Adipose tissue (tissue), 3 donors: Measurements from ENCODE around the gene RASA3. TPM values are rescaled to one million over a fixed set of nuclear protein-coding genes. Genes with fewer than 3 reads are reported as not detected.

ENCODE experiments used
- H3K27ac ChIP-seq: one replicate; pipeline ENCODE4 v1.5.1; 2013; ENCODE audit warnings: low read depth, low read length
- WGBS, 3 donors: extraction: QIAGEN DNeasy Blood & Tissue Kit; methylation state at CpG; one replicate each; pipeline ENCODE4 v1.1.7; 2013; 5-methylcytosine and 5-hydroxymethylcytosine counted together
- polyA plus RNA-seq, 3 donors: library from polyadenylated mRNA; stranded (reverse); fragments of 200-250 nt; gene quantifications; one replicate each; pipeline ENCODE4 v1.2.3, GENCODE V29; 2013
- donor health status: healthy with polysubstance abuse.
- donor health status: Bipolar disorder and iron deficiency.
- donor health status: healthy.

Gene RASA3
- polyA plus RNA-seq, 3 donors = 14.8 to 62.0 (median 20.9) TPM

DNA sequence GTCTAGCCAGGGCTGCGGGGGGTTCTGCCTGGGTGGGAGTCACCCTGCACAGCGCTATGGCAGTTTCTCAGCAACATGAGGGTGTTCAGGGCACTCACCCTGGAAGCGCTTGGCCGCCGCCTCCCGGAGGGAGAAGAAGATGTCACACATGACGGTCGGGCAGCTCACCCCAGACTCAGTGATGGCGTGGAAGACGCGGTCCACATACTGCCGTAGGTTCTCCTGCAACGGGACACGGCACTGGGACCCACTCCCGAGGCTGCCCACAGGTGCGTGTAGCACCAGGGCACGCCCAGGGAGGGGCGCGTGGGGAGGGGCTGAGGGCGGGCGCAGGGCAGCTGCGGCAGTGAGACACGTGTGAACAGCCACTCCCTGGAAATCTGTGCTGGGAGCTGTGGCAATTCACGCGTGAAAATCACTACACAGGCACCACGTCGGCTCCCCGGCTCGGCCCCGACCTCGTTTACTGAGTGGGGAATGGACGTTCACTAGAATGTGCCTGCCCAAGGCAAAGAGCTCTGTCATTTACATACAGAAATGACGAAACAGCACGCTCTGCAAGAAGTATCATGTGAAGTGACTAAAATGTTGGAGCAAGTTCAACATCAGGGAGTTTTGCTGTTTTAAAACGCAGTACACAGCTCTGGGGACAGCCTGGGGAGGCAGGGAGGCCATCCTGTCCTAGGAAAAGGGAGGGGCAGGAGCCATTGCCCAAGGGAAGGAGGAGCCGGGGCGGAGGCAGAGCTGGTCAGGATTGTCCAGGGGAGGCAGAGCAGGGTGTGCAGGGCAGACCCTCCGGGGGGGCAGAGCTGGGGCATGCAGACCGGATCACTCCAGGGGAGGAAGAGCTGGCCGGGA is 117.1 kb downstream of the RASA3 start:
- WGBS, 3 donors = 62 to 86% (median 85%) methylated on average over 38 to 40 of the region's 40 CpGs
- no peak overlapping the region for H3K27ac ChIP-seq

- 90 to 97% (median 90%) methylated on average over 19 to 22 of the region's 22 CpGs for WGBS, 3 donors
- H3K27ac ChIP-seq = no peak overlapping the region
Measured at GRCh38 chr13:114013952-114014629, 118.3 kb downstream of the RASA3 start.

DNA sequence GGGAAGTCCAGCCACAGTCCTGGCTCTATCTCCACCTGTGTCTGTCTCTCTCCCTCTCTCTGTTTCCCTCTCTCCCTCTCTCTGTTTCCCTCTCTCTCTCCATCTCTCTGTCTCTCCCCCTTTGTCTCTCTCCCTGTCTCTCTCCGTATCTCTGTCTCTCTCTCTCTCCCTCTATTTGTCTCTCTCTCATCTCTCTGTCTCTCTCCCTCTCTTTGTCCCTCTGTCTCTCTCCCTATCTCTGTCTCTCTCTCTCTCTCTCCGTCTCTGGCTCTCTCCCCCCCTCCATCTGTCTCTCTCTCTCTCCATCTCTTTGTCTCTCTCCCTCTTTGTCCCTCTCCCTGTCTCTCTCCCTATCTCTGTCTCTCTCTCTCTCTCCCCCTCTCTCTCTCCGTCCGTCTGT is 119.1 kb downstream of the RASA3 start:
- no peak overlapping the region for H3K27ac ChIP-seq
- WGBS, 3 donors = 64 to 81% (median 72%) methylated on average over 4 of the region's 4 CpGs

DNA sequence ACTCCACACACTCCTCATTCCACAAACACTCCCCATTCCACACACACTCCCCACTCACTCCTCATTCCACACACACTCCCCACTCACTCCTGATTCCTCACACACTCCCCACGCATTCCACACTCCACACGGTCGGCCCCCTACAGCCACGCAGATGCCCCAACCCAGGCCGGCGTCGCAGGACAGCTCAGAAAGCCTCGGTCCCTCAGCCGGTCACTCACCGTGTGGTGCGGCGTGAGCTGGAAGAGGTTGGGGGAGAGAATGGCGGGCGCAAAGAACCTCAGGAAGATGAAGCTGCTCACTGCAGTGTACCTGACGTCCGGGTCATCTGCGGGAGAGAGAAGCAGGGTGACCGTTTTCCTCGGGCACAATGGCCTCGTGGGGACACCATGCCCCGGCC is 119.5 kb downstream of the RASA3 start:
- no peak overlapping the region for H3K27ac ChIP-seq
- 92 to 95% (median 95%) methylated on average over 21 of the region's 21 CpGs for WGBS, 3 donors

GRCh38 chr13:114012141-114012540 is 120.3 kb downstream of the RASA3 start:
- no peak overlapping the region for H3K27ac ChIP-seq
- WGBS, 3 donors = 91 to 94% (median 93%) methylated on average over 17 of the region's 17 CpGs

- WGBS, 3 donors = 94 to 96% (median 96%) methylated on average over 19 of the region's 19 CpGs
- no peak overlapping the region for H3K27ac ChIP-seq
Measured at GRCh38 chr13:114011226-114011625, 121.2 kb downstream of the RASA3 start.

GRCh38 chr13:114010401-114011101 is 121.9 kb downstream of the RASA3 start:
- 86 to 92% (median 92%) methylated on average over 26 to 37 of the region's 37 CpGs for WGBS, 3 donors
- H3K27ac ChIP-seq = no peak overlapping the region

DNA sequence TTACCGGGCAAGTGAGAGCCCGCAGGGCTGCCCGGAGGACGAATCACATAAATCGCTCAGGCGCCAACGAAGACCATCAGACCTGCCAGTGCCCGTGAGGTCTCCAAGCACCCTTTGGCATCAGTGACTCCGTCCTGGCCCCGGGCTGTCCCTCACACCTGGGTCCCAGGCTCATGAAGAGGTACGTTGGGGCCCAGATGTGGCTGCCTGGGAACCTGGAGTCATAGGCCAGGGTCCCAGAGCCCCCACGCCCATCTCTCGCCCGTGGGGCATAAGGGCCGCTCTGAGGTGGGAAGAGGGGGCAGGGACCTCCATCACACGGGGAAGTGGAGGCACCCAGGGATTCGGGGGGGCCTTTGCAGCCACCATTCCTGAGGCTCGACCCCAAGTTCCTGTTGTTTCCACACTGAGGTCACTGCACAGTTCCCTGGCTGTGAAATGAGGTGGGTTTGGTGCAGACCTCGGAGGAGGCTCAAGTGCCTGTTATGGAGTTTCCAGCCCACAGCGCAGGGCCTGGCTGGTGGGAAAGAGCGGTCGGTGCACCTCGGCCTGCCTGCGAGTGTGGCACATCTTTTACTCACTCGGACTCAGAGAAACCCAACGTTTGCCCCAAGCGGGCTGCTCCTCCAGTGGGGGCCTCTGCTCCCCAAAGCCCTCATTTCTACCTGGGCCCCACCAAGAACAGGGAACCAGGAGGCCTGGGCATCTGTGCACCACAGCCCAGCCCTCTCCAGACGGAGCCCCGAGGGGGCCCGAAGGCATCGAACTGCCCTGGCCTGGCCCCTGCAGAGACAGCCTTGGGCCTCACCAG is 122.6 kb downstream of the RASA3 start:
- H3K27ac ChIP-seq = no peak overlapping the region
- 93 to 94% (median 94%) methylated on average over 29 to 31 of the region's 31 CpGs for WGBS, 3 donors

GRCh38 chr13:114008964-114009589 is 123.3 kb downstream of the RASA3 start:
- 88 to 93% (median 89%) methylated on average over 32 to 33 of the region's 33 CpGs for WGBS, 3 donors
- no peak overlapping the region for H3K27ac ChIP-seq

- H3K27ac ChIP-seq = no peak overlapping the region
- WGBS, 3 donors = 80 to 93% (median 92%) methylated on average over 12 of the region's 12 CpGs
Measured at GRCh38 chr13:114007566-114007965, 124.9 kb downstream of the RASA3 start.

GRCh38 chr13:114005206-114005724 is 127.2 kb downstream of the RASA3 start:
- 72 to 85% (median 79%) methylated on average over 15 of the region's 15 CpGs for WGBS, 3 donors
- H3K27ac ChIP-seq = no peak overlapping the region

- H3K27ac ChIP-seq = no peak overlapping the region
- 83 to 88% (median 85%) methylated on average over 41 of the region's 41 CpGs for WGBS, 3 donors
Measured at GRCh38 chr13:114004420-114005205, 127.8 kb downstream of the RASA3 start.

DNA sequence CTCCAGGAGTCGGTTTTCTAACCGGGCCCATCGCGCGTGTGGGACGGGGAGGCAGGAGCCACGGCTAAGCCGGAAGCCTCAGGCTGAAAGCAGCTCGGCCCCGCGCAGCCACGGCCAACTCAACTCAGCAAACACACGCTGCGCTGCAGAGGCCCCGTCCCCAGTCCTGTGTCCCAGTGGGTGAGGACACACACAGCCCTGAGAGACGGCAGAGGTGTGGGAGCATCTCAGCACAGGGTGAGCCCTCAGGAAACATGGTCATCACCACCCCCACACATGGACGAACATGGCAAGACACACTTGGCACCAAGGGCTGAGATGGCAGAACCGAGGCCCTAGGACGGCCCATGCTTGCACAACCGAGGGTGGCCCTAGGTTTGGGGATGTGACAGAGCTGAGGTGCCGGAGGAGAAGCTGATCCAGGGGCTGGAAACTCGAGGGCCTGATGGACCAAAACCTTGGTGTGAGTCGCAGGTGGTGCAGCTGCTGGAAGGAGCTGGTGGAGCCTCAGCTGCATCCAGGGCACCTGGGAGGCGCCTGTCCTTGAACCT is 129.6 kb downstream of the RASA3 start:
- WGBS, 3 donors = 87 to 93% (median 92%) methylated on average over 24 of the region's 24 CpGs
- H3K27ac ChIP-seq = no peak overlapping the region

GRCh38 chr13:114002009-114002544 is 130.3 kb downstream of the RASA3 start:
- WGBS, 3 donors = 84 to 87% (median 85%) methylated on average over 27 of the region's 27 CpGs
- no peak overlapping the region for H3K27ac ChIP-seq

GRCh38 chr13:114001331-114002008 is 131.0 kb downstream of the RASA3 start:
- WGBS, 3 donors = 92 to 95% (median 95%) methylated on average over 46 of the region's 46 CpGs

More at GRCh38 chr13:114001331-114002008, 131.0 kb downstream of the RASA3 start:
- no peak overlapping the region for H3K27ac ChIP-seq
